ENCODE measurements around the gene SLC6A19. TPM values are rescaled to one million over a fixed set of nuclear protein-coding genes. Genes with fewer than 3 reads are reported as not detected.

Gene SLC6A19
- polyA plus RNA-seq, 3 donors = not detected

DNA sequence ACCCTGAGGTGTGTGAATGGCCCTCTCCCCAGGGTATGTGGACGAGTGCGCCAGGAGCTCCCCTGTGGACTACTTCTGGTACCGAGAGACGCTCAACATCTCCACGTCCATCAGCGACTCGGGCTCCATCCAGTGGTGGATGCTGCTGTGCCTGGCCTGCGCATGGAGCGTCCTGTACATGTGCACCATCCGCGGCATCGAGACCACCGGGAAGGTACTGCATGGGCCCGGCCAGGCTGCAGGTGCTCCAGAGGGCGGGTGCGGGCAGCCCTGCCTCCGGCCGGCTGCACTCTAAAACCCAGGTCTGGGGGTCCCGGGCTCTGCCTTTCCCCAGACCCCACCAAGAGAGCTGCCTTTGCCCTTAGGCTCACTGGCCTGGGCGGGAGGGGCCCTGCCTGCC is 10.9 kb downstream of the SLC6A19 start:
- Histone ChIP-seq H3K9ac (ENCODE audit: insufficient read depth, low read length, poor library complexity, severe bottlenecking) (no peak overlapping the region), H3K36me3 (replicated peaks in 1 of 2; ENCODE audit: control insufficient read depth in 1 of 2, insufficient read depth in 2 of 2, low read length in 2 of 2) (no peaks in the 10 kb centered on the region), H2AFZ (ENCODE audit: insufficient read depth, low read depth, low read length, poor library complexity, severe bottlenecking) (no peak overlapping the region), H4K20me1 (ENCODE audit: insufficient read depth, low read length) (no peaks in the 10 kb centered on the region), H3K9me3 (replicated peaks in 1 of 2; ENCODE audit: control insufficient read depth in 1 of 2, insufficient read depth in 1 of 2, low read length in 2 of 2) (peaks cover 0 to 10% of the 10 kb centered on the region in 2 donors), H3K4me3 (replicated peaks in 1 of 3; ENCODE audit: low read depth in 2 of 3, low read length in 3 of 3) (no peak overlapping the region), H3K27me3 (ENCODE audit: control insufficient read depth in 2 of 2, insufficient read depth in 2 of 2, low read length in 2 of 2) (no peaks in the 10 kb centered on the region), H3K79me2 (ENCODE audit: insufficient read depth, low read length) (no peaks in the 10 kb centered on the region), H3K4me1 (ENCODE audit: control insufficient read depth in 1 of 2, insufficient read depth in 2 of 2, low read length in 2 of 2) (no peaks in the 10 kb centered on the region), H3K4me2 (replicated peaks; ENCODE audit: extremely low read depth, low read length, poor library complexity, severe bottlenecking) (no peak overlapping the region), H3K27ac (ENCODE audit: low read depth in 1 of 2, low read length in 2 of 2) (no peak overlapping the region)
- intact Hi-C loops (cut with micrococcal nuclease) = no loop called here
- H3K36me3 Mint-ChIP-seq = no peaks in the 10 kb centered on the region
- peaks cover 3 to 13% (median 4%) of the 10 kb centered on the region in 7 donors for H3K9me3 Mint-ChIP-seq
- no peak for DNase-seq
- H3K27ac Mint-ChIP-seq = no peak overlapping the region
- no peak overlapping the region for H3K4me3 Mint-ChIP-seq
- no peaks in the 10 kb centered on the region for H3K4me1 Mint-ChIP-seq
- no peak for TF ChIP-seq CTCF (IDR thresholded peaks at IDR 0.05)
- peaks cover 0 to 10% (median 7%) of the 10 kb centered on the region in 3 donors for H3K27me3 Mint-ChIP-seq (ENCODE audit: low read depth in 3 of 3)
- whole genome bisulfite sequencing (ENCODE audit: insufficient coverage) = 94% methylated on average over 20 of the region's 20 CpGs

DNA sequence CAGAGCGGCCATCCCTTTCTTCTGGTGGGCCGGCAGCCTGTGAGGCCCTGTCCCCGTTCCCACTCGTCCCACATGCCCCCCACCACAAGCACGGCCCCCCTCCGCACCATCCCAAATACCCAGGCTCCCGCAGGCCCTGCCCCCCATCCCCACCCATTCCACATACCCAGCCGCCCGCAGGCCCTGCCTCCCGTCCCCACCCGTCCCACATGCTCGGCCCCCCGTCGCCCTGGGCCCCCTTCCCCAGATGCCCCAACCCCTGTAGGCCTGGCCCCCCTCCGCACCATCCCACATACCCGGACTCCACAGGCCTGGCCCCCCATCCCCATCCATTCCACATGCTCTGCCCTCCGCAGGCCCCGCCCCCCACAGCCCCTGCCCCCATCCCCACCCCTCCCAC is 11.5 kb downstream of the SLC6A19 start:
- H3K27me3 Mint-ChIP-seq (ENCODE audit: low read depth in 3 of 3) = peaks cover 0 to 10% (median 7%) of the 10 kb centered on the region in 3 donors
- intact Hi-C loops (cut with micrococcal nuclease) = no loop called here
- 89% methylated on average over 6 of the region's 18 CpGs for WGBS (ENCODE audit: insufficient coverage)
- H3K4me3 Mint-ChIP-seq = no peak overlapping the region
- Histone ChIP-seq H2AFZ (ENCODE audit: insufficient read depth, low read depth, low read length, poor library complexity, severe bottlenecking) (no peak overlapping the region), H3K9me3 (replicated peaks in 1 of 2; ENCODE audit: control insufficient read depth in 1 of 2, insufficient read depth in 1 of 2, low read length in 2 of 2) (peaks cover 0 to 10% of the 10 kb centered on the region in 2 donors), H3K36me3 (replicated peaks in 1 of 2; ENCODE audit: control insufficient read depth in 1 of 2, insufficient read depth in 2 of 2, low read length in 2 of 2) (no peaks in the 10 kb centered on the region), H3K27me3 (ENCODE audit: control insufficient read depth in 2 of 2, insufficient read depth in 2 of 2, low read length in 2 of 2) (no peaks in the 10 kb centered on the region), H3K4me1 (ENCODE audit: control insufficient read depth in 1 of 2, insufficient read depth in 2 of 2, low read length in 2 of 2) (no peaks in the 10 kb centered on the region), H3K27ac (ENCODE audit: low read depth in 1 of 2, low read length in 2 of 2) (no peak overlapping the region), H3K4me2 (replicated peaks; ENCODE audit: extremely low read depth, low read length, poor library complexity, severe bottlenecking) (no peak overlapping the region), H3K4me3 (replicated peaks in 1 of 3; ENCODE audit: low read depth in 2 of 3, low read length in 3 of 3) (no peak overlapping the region), H4K20me1 (ENCODE audit: insufficient read depth, low read length) (no peaks in the 10 kb centered on the region), H3K9ac (ENCODE audit: insufficient read depth, low read length, poor library complexity, severe bottlenecking) (no peak overlapping the region), H3K79me2 (ENCODE audit: insufficient read depth, low read length) (no peaks in the 10 kb centered on the region)
- H3K36me3 Mint-ChIP-seq = no peaks in the 10 kb centered on the region
- H3K27ac Mint-ChIP-seq = no peak overlapping the region
- no peak for DNase-seq
- peaks cover 3 to 13% (median 4%) of the 10 kb centered on the region in 7 donors for H3K9me3 Mint-ChIP-seq
- no peak for TF ChIP-seq CTCF (IDR thresholded peaks at IDR 0.05)
- H3K4me1 Mint-ChIP-seq = no peaks in the 10 kb centered on the region

All from CD14-positive monocyte (primary cell).